GM12878 (cell line): ENCODE measurements around the gene PPP2R3B.

Source experiments
- FOS ChIP-seq: IDR thresholded peaks from 3 replicates; pipeline ENCODE4 v1.6.1; 2011; ENCODE audit warnings: borderline replicate concordance; ENCODE audit not compliant: insufficient read length; ENCODE audit errors: extremely low read depth
- NRF1 ChIP-seq: conservative IDR thresholded peaks from 2 replicates; pipeline ENCODE4 v1.6.1; 2011; ENCODE audit warnings: mild to moderate bottlenecking, low read depth, low read length, improper control_type of control experiment
- POLR2AphosphoS5 ChIP-seq: IDR thresholded peaks from 2 replicates; pipeline ENCODE4 v1.6.1; 2011; ENCODE audit warnings: mild to moderate bottlenecking, low read length, inconsistent platforms
- SREBF2 ChIP-seq: IDR thresholded peaks from 2 replicates; pipeline ENCODE4 v1.6.1; 2012; ENCODE audit warnings: mild to moderate bottlenecking, low read length
- YY1 ChIP-seq: IDR thresholded peaks from 2 replicates; pipeline ENCODE4 v1.6.1; 2011; ENCODE audit warnings: low read depth, mild to moderate bottlenecking, low read length
- ZBED1 ChIP-seq: IDR thresholded peaks from 2 replicates; pipeline ENCODE4 v1.6.1; 2016; ENCODE audit warnings: borderline replicate concordance
- ZNF24 ChIP-seq: fragments of 450-650 bp; IDR thresholded peaks from 2 replicates; pipeline ENCODE4 v1.6.1; 2017; ENCODE audit warnings: antibody characterized with exemption, mild to moderate bottlenecking
- TF ChIP-seq, protein P1 (sequence below): fragments of 450-650 bp; IDR thresholded peaks from 2 replicates; pipeline ENCODE4 v1.6.1; 2016; ENCODE audit warnings: mild to moderate bottlenecking
- TF ChIP-seq, protein P2 (sequence below), 3 experiments: IDR thresholded peaks in 2 of 3; conservative IDR thresholded peaks in 1 of 3; 2 replicates each; pipeline ENCODE4 v1.5.1; 2011; ENCODE audit warnings: low read depth in 3 of 3, low read length in 3 of 3, mild to moderate bottlenecking in 3 of 3, control low read depth in 2 of 3, moderate library complexity in 2 of 3, inconsistent platforms in 1 of 3, mixed read lengths in 1 of 3; ENCODE audit not compliant: control insufficient read depth in 2 of 3, insufficient read depth in 1 of 3; ENCODE audit errors: extremely low read depth in 1 of 3

- TF ChIP-seq ZBED1 (no peak), ZNF24 (no peak), FOS (no peak), SREBF2 (no peak), YY1 (no peak), POLR2AphosphoS5 (no peak), NRF1 (no peak)
- TF ChIP-seq, protein P1, sequence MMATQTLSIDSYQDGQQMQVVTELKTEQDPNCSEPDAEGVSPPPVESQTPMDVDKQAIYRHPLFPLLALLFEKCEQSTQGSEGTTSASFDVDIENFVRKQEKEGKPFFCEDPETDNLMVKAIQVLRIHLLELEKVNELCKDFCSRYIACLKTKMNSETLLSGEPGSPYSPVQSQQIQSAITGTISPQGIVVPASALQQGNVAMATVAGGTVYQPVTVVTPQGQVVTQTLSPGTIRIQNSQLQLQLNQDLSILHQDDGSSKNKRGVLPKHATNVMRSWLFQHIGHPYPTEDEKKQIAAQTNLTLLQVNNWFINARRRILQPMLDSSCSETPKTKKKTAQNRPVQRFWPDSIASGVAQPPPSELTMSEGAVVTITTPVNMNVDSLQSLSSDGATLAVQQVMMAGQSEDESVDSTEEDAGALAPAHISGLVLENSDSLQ = no peak
- TF ChIP-seq, protein P2, sequence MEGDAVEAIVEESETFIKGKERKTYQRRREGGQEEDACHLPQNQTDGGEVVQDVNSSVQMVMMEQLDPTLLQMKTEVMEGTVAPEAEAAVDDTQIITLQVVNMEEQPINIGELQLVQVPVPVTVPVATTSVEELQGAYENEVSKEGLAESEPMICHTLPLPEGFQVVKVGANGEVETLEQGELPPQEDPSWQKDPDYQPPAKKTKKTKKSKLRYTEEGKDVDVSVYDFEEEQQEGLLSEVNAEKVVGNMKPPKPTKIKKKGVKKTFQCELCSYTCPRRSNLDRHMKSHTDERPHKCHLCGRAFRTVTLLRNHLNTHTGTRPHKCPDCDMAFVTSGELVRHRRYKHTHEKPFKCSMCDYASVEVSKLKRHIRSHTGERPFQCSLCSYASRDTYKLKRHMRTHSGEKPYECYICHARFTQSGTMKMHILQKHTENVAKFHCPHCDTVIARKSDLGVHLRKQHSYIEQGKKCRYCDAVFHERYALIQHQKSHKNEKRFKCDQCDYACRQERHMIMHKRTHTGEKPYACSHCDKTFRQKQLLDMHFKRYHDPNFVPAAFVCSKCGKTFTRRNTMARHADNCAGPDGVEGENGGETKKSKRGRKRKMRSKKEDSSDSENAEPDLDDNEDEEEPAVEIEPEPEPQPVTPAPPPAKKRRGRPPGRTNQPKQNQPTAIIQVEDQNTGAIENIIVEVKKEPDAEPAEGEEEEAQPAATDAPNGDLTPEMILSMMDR (IDR thresholded peaks at IDR 0.05 in 2 of 3, conservative IDR thresholded peaks at IDR 0.05 in 1 of 3; ENCODE audit: control insufficient read depth in 2 of 3, extremely low read depth in 1 of 3, insufficient read depth in 1 of 3, low read depth in 3 of 3, low read length in 3 of 3) = no peak
Observed at GRCh38 chrX:386239-386767, 404 bp downstream of the PPP2R3B start.
